Muscle layer of colon (tissue), 2 donors: ENCODE results near the gene MCF2L2.
"Not testable (repeated sequence)": the region's sequence is repeated elsewhere in the genome, so short reads cannot be mapped to it uniquely, and the experiment has no call there.

Experiments
- H3K27ac ChIP-seq: one replicate; pipeline ENCODE4 v1.7.0; 2013; ENCODE audit warnings: low read depth, mild to moderate bottlenecking, low read length, moderate library complexity
- H3K27me3 ChIP-seq, 2 donors: one replicate each; pipeline ENCODE4 v1.7.0; 2013; ENCODE audit warnings: low read length in 2 of 2, mild to moderate bottlenecking in 2 of 2; ENCODE audit not compliant: insufficient read depth in 2 of 2, control insufficient read depth in 1 of 2
- H3K36me3 ChIP-seq: one replicate; pipeline ENCODE4 v1.7.0; 2013; ENCODE audit warnings: mild to moderate bottlenecking, low read length; ENCODE audit not compliant: insufficient read depth
- H3K4me1 ChIP-seq: one replicate; pipeline ENCODE4 v1.7.0; 2013; ENCODE audit warnings: mild to moderate bottlenecking, low read length; ENCODE audit not compliant: insufficient read depth
- H3K4me3 ChIP-seq, 2 donors: one replicate each; pipeline ENCODE4 v1.7.0; 2013; ENCODE audit warnings: low read length in 2 of 2, low read depth in 1 of 2, mild to moderate bottlenecking in 1 of 2, moderate library complexity in 1 of 2
- H3K9ac ChIP-seq: one replicate; pipeline ENCODE4 v1.7.0; 2013; ENCODE audit warnings: low read length
- H3K9me3 ChIP-seq: one replicate; pipeline ENCODE4 v1.7.0; 2013; ENCODE audit warnings: mild to moderate bottlenecking, low read length
- donor health status: abdominal sarcoma.
- donor health status: Adenocarcinoma of cecum.

MCF2L2 gene

GRCh38 chr3:183185696-183186095 lies 242.7 kb downstream of the MCF2L2 start:
- Histone ChIP-seq H3K9ac (no peak overlapping the region), H3K4me1 (no peaks in the 10 kb centered on the region), H3K36me3 (no peaks in the 10 kb centered on the region), H3K27ac (no peak overlapping the region), H3K4me3 (no peak overlapping the region), H3K27me3 (peaks cover 0 to 1% of the 10 kb centered on the region in 2 donors), H3K9me3 (no peaks in the 10 kb centered on the region)

DNA sequence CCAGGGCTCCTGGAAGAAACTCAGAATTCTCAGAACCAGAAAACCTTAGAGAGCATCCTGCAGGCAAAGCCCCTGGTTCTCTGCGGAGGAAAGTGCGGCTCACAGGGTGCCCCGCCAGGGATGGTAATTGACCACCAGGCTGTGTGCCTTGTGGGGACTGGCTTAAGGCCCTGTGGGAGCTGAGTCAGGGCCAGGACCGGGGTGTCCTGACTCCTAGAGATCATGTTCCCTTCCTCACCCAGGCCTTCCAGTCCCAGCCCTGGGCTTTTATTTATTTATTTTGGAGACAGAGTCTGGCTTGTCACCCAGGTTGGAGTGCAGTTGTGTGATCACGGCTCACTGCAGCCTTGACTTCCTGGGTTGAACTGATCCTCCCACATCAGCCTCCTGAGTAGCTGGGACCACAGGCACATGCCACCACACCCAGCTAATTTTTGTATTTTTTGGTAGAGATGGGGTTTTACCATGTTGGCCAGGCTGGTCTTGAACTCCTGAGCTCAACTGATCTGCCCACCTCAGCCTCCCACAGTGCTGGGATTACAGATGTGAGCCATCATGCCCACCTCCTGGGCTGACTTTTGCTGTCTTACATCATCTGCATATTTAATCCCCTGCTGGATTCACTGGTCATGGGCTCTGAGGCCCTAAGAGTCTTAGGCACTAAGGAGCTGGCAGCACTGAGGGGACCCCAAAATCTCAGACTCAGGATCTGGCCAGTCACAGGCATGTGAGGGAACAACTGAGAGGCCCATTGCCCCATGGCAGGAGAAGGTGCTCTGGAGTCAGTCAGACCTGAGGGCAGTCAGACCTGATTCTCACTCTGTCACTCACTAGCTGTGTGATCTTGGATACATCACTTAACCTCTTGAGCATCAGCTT lies 245.4 kb downstream of the MCF2L2 start:
- H3K27ac ChIP-seq, result no peak overlapping the region
- H3K9ac ChIP-seq, result no peak overlapping the region
- peaks cover 6 to 21% of the 10 kb centered on the region in 2 donors for H3K27me3 ChIP-seq
- no peak overlapping the region for H3K4me3 ChIP-seq
- no peaks in the 10 kb centered on the region for H3K9me3 ChIP-seq
- no peaks in the 10 kb centered on the region for H3K36me3 ChIP-seq
- no peaks in the 10 kb centered on the region for H3K4me1 ChIP-seq

DNA sequence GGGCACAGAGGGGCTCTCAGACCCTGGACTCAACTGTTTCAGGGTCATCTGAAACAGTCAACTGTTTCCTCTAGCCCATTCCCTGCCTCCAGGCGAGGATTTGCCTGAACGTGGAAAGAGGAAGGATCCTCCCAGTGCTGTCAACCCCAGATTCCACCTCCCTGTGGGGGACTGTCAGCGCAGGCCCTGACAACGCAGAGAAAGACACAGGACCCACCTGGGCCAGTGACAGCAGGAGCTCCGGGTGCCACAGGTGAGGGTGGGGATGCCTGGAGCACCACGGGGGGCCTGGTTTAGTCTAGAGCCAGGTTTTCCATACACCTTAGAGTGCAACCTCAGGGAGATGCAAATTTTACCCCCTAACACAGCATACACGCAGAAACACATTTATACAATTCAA lies 246.3 kb downstream of the MCF2L2 start:
- H3K36me3 ChIP-seq, result no peaks in the 10 kb centered on the region
- H3K27ac ChIP-seq, result no peak overlapping the region
- peaks cover 6 to 25% of the 10 kb centered on the region in 2 donors for H3K27me3 ChIP-seq
- H3K9ac ChIP-seq, result no peak overlapping the region
- H3K9me3 ChIP-seq, result no peaks in the 10 kb centered on the region
- H3K4me3 ChIP-seq, result no peak overlapping the region
- H3K4me1 ChIP-seq, result no peaks in the 10 kb centered on the region

DNA sequence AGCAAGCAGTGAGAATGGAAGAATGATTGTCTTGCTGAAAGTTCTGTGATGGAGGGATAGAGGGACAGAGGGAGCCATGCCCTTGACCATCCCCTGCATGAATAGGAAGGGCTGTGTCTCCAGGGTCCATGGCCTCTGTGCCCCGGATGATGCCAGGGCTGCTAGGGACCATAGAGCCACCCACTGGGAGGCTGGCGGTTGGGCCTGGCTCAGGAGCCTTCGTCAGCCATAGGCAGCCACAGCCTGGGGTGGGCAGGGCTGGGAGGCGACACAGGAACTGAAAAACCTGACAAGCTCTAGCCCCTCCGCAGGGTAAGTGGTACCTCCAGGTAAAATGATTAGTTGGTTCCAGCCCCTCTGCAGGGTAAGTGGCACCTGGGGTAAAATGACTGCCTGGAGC lies 246.8 kb downstream of the MCF2L2 start:
- H3K9ac ChIP-seq, result no peak overlapping the region
- H3K9me3 ChIP-seq, result no peaks in the 10 kb centered on the region
- no peak overlapping the region for H3K27ac ChIP-seq
- no peaks in the 10 kb centered on the region for H3K4me1 ChIP-seq
- no peaks in the 10 kb centered on the region for H3K36me3 ChIP-seq
- H3K27me3 ChIP-seq, result peaks cover 6 to 29% of the 10 kb centered on the region in 2 donors
- no peak overlapping the region for H3K4me3 ChIP-seq

DNA sequence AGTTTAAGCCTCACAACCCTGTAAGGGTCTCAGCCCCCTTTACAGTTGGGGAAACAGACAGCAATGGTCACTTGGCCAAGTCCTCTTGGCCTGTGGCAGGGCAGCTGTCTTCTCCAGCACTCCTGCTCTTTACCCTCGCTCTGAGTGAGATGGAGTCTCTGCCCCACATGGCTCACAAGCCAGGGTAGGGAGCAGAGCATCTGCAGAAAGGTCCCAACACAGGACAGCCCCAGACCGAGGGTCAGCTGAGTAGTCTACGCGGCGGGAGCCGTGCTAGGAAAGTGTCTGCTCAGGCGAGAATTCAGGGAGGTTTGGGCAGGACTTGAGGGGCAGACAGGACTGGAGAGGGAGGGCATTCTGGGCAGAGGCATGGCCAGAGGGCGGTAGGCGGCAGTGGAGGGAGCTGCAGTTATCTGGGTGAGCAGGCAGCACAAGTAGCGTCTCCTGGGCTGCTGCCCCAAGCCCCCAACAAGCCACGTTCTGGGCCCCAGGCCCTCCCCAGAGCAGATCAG lies 247.6 kb downstream of the MCF2L2 start:
- no peaks in the 10 kb centered on the region for H3K36me3 ChIP-seq
- no peak overlapping the region for H3K27ac ChIP-seq
- no peak overlapping the region for H3K9ac ChIP-seq
- no peaks in the 10 kb centered on the region for H3K4me1 ChIP-seq
- no peak overlapping the region for H3K4me3 ChIP-seq
- no peaks in the 10 kb centered on the region for H3K9me3 ChIP-seq
- peaks cover 6 to 37% of the 10 kb centered on the region in 2 donors for H3K27me3 ChIP-seq

DNA sequence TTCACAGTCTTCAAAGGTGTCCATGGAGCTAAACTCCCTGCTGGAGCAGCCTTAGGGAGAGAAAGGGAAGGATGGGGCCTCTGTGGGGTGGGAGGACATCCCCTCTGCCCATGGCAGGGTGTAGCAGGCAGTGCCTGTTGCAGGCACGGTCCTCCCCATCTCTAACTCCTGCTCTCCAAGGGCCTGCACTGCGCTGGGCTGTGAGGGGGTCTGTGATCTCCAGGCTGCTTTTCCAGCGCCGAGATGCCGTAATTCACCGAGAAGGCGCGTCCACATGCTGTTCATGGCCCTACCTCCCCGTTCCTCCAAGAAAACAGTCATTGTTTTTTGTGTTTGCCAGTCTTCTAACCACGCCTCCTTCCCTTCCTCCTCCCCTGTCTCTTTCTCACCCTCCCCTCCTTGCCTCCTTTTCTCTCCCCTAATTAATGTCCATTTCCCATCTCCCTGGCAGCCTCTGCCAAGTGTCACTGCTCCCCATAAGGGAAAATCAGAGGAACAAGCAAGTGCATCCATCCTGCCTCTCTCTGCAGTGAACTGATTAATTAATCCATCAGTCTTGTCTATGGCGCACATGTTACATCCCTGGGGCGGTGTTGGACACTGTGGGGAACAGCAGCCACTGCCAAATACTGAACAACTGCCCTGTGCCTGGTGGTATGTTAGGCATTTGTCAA lies 248.2 kb downstream of the MCF2L2 start:
- Histone ChIP-seq H3K4me1 (no peaks in the 10 kb centered on the region), H3K27me3 (peaks cover 6 to 43% of the 10 kb centered on the region in 2 donors), H3K36me3 (no peaks in the 10 kb centered on the region), H3K4me3 (no peak overlapping the region), H3K9ac (no peak overlapping the region), H3K27ac (no peak overlapping the region), H3K9me3 (no peaks in the 10 kb centered on the region)

DNA sequence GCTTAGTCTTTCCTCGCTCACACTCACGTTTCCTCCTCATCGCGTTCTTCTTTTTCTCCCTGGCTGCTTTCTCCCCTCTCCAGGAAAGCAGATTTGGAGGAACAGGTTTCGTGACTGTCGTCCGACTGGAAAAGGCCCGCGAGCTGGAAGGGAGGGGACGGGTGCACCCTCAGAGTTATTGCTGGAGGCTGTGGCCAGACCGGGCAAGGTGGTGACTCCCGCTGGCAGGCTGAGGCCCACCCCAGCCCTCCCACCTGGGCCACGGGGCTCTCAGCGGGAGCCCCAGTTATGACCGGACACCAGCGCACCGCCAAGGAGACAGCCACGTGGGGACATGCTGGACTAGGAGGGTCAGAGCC lies 248.9 kb downstream of the MCF2L2 start:
- H3K9me3 ChIP-seq, H3K27ac ChIP-seq, H3K9ac ChIP-seq, H3K4me1 ChIP-seq, H3K36me3 ChIP-seq: not testable (repeated sequence)
- Histone ChIP-seq H3K27me3 (peaks cover 6 to 43% of the 10 kb centered on the region in 2 donors), H3K4me3 (peak overlapping the region; percentile 56 to 61)

DNA sequence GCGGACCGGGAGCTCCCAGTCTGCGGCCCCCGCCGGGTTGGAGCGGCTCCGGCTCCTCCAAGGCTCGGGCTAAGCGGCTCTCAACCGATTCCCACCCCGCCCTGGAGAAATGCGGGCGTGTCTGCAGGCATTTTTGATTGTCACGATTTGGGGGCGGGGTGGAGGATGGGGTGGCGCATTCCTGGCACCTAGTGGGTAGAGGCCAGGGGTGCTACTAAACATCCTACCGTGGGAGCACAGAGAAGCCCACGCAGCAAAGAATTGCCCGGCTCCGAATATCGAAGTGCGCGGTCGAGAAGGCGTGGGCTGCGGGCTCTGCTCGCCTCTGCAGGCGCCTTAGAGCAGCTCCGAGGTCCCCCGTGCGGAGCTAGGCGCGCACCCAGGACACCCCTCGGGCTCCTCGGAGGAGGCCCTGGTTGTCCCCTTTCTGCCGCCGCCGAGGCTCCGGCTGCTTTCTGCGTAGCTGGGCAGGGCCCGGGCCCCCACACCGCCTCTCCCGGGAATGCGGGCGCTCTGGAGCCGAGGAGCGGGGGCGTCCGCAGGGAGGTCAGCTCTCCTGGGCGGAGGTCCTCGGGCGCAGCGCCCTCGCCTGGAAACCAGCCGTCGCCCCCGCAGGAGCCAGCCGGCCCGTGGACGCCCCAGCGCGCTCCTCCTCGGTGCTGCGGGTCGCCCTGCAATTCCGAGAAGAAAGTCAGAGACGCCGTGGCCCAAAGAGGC lies 249.4 kb downstream of the MCF2L2 start:
- Histone ChIP-seq H3K36me3 (no peaks in the 10 kb centered on the region), H3K27ac (no peak overlapping the region), H3K4me1 (no peaks in the 10 kb centered on the region), H3K9ac (no peak overlapping the region), H3K27me3 (peaks cover 6 to 43% of the 10 kb centered on the region in 2 donors), H3K9me3 (no peaks in the 10 kb centered on the region), H3K4me3 (peak overlapping the region; percentile 56 to 61)

GRCh38 chr3:183178512-183178832 lies 249.9 kb downstream of the MCF2L2 start:
- Histone ChIP-seq H3K9ac (no peak overlapping the region), H3K27me3 (peaks cover 6 to 44% of the 10 kb centered on the region in 2 donors), H3K27ac (no peak overlapping the region), H3K36me3 (no peaks in the 10 kb centered on the region), H3K4me1 (no peaks in the 10 kb centered on the region), H3K4me3 (peak overlapping the region; percentile 56 to 61), H3K9me3 (no peaks in the 10 kb centered on the region)

- no peak overlapping the region for H3K27ac ChIP-seq
- H3K36me3 ChIP-seq, result no peaks in the 10 kb centered on the region
- no peak overlapping the region for H3K4me3 ChIP-seq
- H3K9ac ChIP-seq, result no peak overlapping the region
- no peaks in the 10 kb centered on the region for H3K4me1 ChIP-seq
- no peaks in the 10 kb centered on the region for H3K9me3 ChIP-seq
- H3K27me3 ChIP-seq, result peaks cover 0 to 21% of the 10 kb centered on the region in 2 donors
These were observed 256.3 kb downstream of the MCF2L2 start for GRCh38 chr3:183172051-183172639.

DNA sequence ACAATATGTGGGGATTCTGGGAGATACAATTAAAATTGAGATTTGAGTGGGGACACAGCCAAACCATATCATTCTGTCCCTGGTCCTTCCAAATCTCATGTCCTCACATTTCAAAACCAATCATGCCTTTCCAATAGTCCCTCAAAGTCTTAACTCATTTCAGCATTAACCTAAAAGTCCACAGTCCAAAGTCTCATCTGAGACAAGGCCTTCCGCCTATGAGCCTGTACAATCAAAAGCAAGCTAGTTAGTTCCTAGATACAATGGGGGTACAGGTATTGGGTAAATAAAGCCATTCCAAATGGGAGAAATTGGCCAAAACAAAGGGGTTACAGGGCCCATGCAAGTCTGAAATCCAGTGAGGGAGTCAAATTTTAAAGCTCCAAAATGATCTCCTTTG lies 260.4 kb downstream of the MCF2L2 start:
- not testable (repeated sequence) for H3K36me3 ChIP-seq, H3K4me3 ChIP-seq, H3K4me1 ChIP-seq, H3K9ac ChIP-seq, H3K27me3 ChIP-seq, H3K27ac ChIP-seq, H3K9me3 ChIP-seq
